Fibroblast of the conjunctiva (primary cell): ENCODE results near the gene RBM34.
"Not testable (repeated sequence)": the region's sequence is repeated elsewhere in the genome, so short reads cannot be mapped to it uniquely, and the experiment has no call there.

Experiments
- DNase-seq: peaks from one replicate; pipeline ENCODE4 v3.0.0-alpha.2; 2010; ENCODE audit warnings: low read depth

RBM34 gene

DNA sequence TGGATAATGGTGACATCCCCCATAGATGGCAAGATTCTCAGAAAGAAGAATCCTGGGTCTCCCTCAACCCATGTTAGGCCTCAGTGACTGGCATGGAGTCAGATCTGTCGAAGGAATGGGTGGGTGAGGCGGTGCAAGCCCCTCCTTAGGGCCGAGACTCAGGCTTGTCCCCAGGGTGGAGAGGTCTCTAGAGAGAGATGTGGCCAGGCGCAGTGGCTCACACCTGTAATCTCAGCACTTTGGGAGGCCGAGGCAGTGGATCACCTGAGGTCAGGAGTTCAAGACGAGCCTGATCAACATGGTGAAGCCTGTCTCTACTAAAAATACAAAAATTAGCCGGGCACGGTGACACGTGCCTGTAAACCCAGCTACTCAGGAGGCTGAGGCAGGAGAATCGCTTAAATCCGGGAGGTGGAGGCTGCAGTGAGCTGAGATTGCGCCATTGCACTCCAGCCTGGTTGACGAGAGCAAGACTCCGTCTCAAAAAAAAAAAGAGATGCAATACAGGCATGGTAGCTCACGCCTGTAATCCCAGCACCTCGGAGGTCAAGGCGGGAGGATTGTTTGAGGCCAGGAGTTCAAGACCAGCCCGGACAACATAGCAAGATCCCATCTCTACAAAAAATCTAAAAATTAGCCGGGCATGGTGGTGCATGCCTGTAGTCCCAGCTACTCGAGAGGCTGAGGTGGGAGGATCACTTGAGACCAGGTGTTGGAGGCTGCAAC is 69.6 kb downstream of the RBM34 start:
- DNase-seq: not testable (repeated sequence)

DNA sequence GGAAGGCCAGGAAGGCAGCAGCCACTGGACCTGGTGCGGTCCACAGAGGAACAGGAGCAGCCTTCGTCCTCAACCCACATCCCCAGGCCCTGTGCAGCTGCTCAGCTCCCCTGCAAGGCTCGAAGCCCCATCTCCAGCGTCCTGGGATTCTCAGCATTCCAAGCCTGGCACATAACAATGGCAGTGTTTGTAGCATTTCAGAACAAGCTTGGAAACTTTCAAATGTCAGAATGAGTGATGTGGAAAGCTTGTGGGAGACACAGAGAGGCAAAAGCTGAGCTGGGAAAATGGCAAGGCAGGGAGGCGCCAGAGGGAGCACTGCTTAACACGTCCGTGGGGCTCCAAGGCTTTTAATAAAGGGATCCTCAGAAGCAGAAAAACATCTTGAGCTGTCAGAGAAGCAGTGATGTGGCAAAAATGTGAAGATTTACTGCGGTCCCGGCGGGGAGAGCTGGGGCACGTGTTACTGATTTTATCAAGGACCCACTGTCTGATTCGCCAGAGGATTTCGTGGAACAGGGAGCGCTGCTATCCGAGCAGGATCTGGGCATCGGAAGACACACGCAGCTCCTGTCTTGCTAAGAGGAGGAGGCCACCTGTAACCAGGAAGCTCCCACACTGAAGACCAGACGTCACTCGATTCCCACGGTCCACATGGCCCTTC is 70.5 kb downstream of the RBM34 start:
- DNase-seq: no peak

DNA sequence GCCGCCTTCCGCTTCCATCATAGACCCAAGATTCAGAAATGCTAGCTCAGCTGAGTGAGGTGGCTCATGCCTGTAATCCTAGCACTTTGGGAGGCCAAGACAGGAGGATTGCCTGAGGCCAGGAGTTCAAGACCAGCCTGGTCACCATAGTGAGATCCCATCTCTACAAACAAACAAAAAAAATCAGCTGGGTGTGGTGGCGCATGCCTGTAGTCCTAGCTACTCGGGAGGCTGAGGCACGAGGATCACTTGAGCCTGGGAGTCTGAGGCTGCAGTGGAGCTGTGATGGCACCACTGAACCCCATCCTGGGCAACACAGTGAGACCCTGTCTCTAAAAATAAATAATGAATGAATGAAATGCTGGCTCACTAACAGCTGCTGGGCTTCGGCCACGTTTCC is 72.1 kb downstream of the RBM34 start:
- no peak for DNase-seq

DNA sequence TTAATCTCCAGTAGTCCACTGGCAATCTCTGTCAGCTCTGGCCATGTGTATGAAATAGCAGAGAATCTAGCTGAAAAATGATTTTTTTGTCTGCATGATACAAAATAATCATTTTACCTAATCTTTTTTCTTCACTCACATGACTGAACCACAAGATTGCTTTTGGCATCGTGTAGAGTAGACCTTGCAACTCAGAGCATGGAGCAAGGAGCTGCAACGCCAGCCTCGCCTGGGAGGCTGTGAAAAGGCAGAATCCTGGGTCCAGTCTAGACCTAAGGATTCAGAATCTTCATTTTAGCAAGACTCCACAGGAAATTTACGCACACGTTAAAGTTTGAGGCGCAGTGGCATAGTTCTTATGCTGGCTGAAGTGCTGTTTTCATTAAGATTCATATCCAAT is 72.6 kb downstream of the RBM34 start:
- DNase-seq: no peak

DNA sequence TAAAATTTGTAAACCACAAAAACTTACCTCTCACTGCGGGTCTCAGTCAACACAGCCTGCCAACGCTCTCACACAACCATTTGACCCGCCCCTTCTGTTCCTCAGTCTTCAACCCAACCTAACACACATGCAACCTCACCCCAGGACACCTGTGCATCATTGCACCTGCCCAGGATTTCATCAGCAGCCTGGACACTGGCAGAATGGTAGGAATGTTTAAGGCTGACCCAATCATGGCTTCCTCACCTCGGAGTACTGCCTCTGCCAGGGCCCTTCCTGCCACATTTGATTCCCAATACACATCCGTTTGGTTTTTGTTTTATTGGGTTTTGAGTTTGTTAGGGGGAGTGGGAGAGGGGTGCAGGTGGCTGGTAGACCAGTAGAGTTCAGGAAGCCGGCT is 73.1 kb downstream of the RBM34 start:
- no peak for DNase-seq

DNA sequence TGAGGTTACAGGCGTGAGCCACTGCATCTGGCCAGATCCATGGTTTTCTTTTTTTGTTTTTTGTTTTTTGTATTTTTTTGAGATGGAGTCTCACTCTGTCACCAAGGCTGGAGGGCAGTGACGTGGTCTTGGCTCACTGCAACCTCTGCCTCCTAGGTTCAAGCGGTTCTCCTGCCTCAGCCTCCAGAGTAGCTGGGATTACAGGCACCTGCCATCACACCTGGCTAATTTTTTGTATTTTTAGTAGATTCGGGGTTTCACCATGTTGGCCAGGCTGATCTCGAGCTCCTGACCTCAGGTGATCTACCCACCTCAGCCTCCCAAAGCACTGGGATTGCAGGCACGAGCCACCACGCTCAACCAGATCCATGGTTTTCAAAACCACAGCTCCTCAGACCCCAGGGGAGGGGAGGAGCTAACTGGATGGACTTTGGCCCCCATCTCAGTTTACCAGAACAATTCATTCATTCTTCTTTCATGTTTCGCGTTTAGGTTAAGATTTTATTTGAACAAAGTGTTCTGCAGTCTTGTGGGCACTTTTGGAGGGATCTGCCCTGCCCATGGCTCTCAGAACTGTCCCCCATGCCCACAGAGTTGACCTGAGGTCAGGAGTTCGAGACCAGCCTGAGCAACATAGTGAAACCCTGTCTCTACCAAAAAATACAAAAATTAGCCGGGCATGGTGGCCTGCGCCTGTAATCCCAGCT is 75.5 kb downstream of the RBM34 start:
- not testable (repeated sequence) for DNase-seq
